Body of pancreas (tissue), 4 donors: ENCODE results near the gene LRRC73. TPM values are rescaled to one million over a fixed set of nuclear protein-coding genes. Genes with fewer than 3 reads are reported as not detected.
"Not testable (repeated sequence)": the region's sequence is repeated elsewhere in the genome, so short reads cannot be mapped to it uniquely, and the experiment has no call there.

Source experiments
- ATAC-seq: fragments of 150-250 bp; one replicate; pipeline ENCODE4 v1.9.1; 2016
- DNase-seq, 4 donors: peaks; one replicate each; pipeline ENCODE4 v3.0.0-alpha.2; 2019
- H3K27ac ChIP-seq, 4 donors: fragments of 200-600 bp; sonication (generic); 1 replicate in 3 of 4; 2 replicates in 1 of 4; pipeline versions ENCODE4 v1.5.1 to v1.6.1; 2016 to 2019; ENCODE audit warnings: mild to moderate bottlenecking in 1 of 4, mixed read lengths in 1 of 4, moderate library complexity in 1 of 4
- H3K27me3 ChIP-seq, 2 donors: fragments of 200-600 bp; sonication (generic); one replicate each; pipeline ENCODE4 v1.6.0; 2016; ENCODE audit warnings: mild to moderate bottlenecking in 1 of 2
- H3K36me3 ChIP-seq, 2 donors: fragments of 200-600 bp; sonication (generic); replicated peaks in 1 of 2; 2 replicates each; pipeline ENCODE4 v1.5.1; 2016; ENCODE audit warnings: low read depth in 2 of 2; ENCODE audit not compliant: insufficient read depth in 1 of 2
- H3K4me1 ChIP-seq: fragments of 200-600 bp; sonication (generic); one replicate; pipeline ENCODE4 v1.6.0; 2016
- H3K4me3 ChIP-seq, 2 donors: fragments of 200-600 bp; sonication (generic); 1 replicate in 1 of 2; 2 replicates in 1 of 2; pipeline ENCODE4 v1.5.1; 2016 to 2019
- H3K9me3 ChIP-seq, 3 donors: fragments of 200-600 bp; sonication (generic); 1 replicate in 2 of 3; 2 replicates in 1 of 3; pipeline ENCODE4 v1.5.1; 2016
- POLR2A ChIP-seq, 3 donors: fragments of 450-650 bp; IDR thresholded peaks; one replicate each; pipeline ENCODE4 v1.6.1; 2016; ENCODE audit warnings: antibody characterized with exemption in 3 of 3, mild to moderate bottlenecking in 2 of 3
- WGBS, 2 donors: methylation state at CpG; one replicate each; pipeline ENCODE4 v1.1.5; 2017; 5-methylcytosine and 5-hydroxymethylcytosine counted together
- intact Hi-C: fragments of 100-400 bp; cut with DNase I; formaldehyde crosslinking; loops from one replicate; pipeline ENCODE4 v1.15.1; 2023
- total RNA-seq, 2 donors: library from RNA; depleted of rRNA; stranded (reverse); fragments of >200 nt; gene quantifications; one replicate each; pipeline ENCODE4 v1.1.0, GENCODE V29; 2016
- TF ChIP-seq, protein P1 (sequence below), 7 experiments: fragments of 450-650 bp in 4 of 7; fragments of 200-600 bp in 3 of 7; sonication (generic) in 3 of 7; IDR thresholded peaks; one replicate each; pipeline ENCODE4 v1.5.1; 2016 to 2019; ENCODE audit warnings: antibody characterized with exemption in 7 of 7

LRRC73 gene
- total RNA-seq, 2 donors from 2014 or later: not detected

- WGBS, 2 donors: 63 to 75% methylated on average over 8 of the region's 8 CpGs
- H3K27ac ChIP-seq: no peak overlapping the region
- TF ChIP-seq, protein P1, sequence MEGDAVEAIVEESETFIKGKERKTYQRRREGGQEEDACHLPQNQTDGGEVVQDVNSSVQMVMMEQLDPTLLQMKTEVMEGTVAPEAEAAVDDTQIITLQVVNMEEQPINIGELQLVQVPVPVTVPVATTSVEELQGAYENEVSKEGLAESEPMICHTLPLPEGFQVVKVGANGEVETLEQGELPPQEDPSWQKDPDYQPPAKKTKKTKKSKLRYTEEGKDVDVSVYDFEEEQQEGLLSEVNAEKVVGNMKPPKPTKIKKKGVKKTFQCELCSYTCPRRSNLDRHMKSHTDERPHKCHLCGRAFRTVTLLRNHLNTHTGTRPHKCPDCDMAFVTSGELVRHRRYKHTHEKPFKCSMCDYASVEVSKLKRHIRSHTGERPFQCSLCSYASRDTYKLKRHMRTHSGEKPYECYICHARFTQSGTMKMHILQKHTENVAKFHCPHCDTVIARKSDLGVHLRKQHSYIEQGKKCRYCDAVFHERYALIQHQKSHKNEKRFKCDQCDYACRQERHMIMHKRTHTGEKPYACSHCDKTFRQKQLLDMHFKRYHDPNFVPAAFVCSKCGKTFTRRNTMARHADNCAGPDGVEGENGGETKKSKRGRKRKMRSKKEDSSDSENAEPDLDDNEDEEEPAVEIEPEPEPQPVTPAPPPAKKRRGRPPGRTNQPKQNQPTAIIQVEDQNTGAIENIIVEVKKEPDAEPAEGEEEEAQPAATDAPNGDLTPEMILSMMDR (IDR thresholded peaks at IDR 0.05): no peak
- no peak for TF ChIP-seq POLR2A (IDR thresholded peaks at IDR 0.05)
- DNase-seq: no peak
- no peaks in the 10 kb centered on the region for H3K4me1 ChIP-seq
- H3K4me3 ChIP-seq: no peak overlapping the region
- intact Hi-C loops: no loop called here
- H3K9me3 ChIP-seq: no peaks in the 10 kb centered on the region
- no peak for ATAC-seq
- H3K36me3 ChIP-seq: no peaks in the 10 kb centered on the region
- no peaks in the 10 kb centered on the region for H3K27me3 ChIP-seq
These were observed 45.8 kb downstream of the LRRC73 start for GRCh38 chr6:43464337-43464736.

DNA sequence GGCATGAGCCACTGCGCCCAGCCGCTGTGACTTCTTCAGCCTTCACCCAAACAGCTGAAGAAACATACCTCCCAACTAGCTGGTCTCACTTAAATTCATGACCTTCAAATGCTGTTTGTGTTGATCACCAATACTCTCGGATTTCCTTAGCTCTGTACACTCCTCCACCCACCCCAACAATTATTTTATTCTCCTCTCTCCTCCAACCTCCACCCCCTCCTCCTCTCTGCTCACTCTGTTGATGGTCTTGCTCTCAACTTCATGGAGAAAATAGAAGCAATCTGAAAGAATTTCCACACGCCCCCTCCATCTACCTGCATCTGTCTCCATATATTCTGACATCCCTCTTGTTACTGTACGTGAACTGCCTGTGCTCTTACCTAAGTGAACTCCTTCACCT, 48.2 kb downstream of the LRRC73 start:
- Histone ChIP-seq H3K27me3 (no peaks in the 10 kb centered on the region), H3K4me1 (no peaks in the 10 kb centered on the region), H3K27ac (no peak overlapping the region), H3K4me3 (no peak overlapping the region), H3K9me3 (no peaks in the 10 kb centered on the region), H3K36me3 (no peaks in the 10 kb centered on the region)
- ATAC-seq (no peak), DNase-seq (no peak)
- intact Hi-C loops: no loop called here
- no peak for TF ChIP-seq POLR2A (IDR thresholded peaks at IDR 0.05)
- TF ChIP-seq, protein P1 (IDR thresholded peaks at IDR 0.05): no peak
- WGBS, 2 donors: 38 to 43% methylated on average over 5 of the region's 5 CpGs

DNA sequence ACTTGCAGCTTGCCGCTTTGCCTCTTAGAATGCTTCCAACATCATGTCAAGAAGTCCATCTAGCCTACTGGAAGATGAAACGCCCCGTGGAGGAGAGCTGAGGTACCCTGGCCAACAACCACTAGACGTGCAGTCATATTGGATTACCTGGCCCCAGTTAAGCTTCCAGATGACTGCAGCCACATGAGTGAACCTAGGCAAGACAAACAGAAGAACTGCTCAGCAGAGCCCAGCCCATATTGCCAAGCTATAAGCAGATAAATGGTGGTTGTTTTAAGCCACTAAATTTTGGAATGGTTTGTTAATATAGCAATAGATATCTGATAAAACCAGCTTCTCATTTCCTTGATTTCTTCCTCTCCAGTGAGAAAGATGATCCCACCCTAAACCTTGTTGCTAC, 50.1 kb downstream of the LRRC73 start:
- no peak overlapping the region for H3K4me3 ChIP-seq
- WGBS, 2 donors: 64 to 68% methylated on average over 4 of the region's 4 CpGs
- DNase-seq (no peak), ATAC-seq (no peak)
- peaks cover 0 to 5% of the 10 kb centered on the region in 2 donors for H3K27me3 ChIP-seq
- no peak overlapping the region for H3K27ac ChIP-seq
- H3K4me1 ChIP-seq: peaks cover 10% of the 10 kb centered on the region
- H3K36me3 ChIP-seq: no peaks in the 10 kb centered on the region
- H3K9me3 ChIP-seq: no peaks in the 10 kb centered on the region
- TF ChIP-seq, protein P1 (IDR thresholded peaks at IDR 0.05): no peak
- TF ChIP-seq POLR2A (IDR thresholded peaks at IDR 0.05): no peak
- intact Hi-C loops: no loop called here

DNA sequence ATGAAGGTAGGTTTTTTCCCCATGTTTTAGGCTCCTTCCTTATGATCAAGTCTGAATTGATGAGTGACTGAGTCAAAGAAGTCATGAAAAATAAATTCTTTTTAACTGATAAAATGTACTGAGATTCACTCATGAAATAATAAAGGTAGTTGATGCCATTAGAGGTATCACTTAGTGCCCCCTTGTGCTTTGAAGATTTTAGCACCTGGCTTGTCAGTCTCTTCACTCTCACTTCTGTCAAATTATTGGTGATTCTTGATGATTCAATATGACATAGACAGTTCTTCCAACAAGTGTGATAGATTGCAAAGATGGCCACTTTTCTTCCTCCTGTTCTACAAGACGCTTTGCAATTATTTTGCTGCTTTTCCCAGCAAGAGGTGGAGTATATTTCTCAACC, 50.6 kb downstream of the LRRC73 start:
- TF ChIP-seq, protein P1 (IDR thresholded peaks at IDR 0.05): no peak
- TF ChIP-seq POLR2A (IDR thresholded peaks at IDR 0.05): no peak
- DNase-seq (no peak), ATAC-seq (no peak)
- H3K27ac ChIP-seq: no peak overlapping the region
- peaks cover 0 to 5% of the 10 kb centered on the region in 2 donors for H3K27me3 ChIP-seq
- H3K4me3 ChIP-seq: no peak overlapping the region
- H3K9me3 ChIP-seq: no peaks in the 10 kb centered on the region
- no peaks in the 10 kb centered on the region for H3K36me3 ChIP-seq
- WGBS, 2 donors: 68 to 75% methylated on average over 1 of the region's 1 CpG
- peaks cover 15% of the 10 kb centered on the region for H3K4me1 ChIP-seq
- intact Hi-C loops: no loop called here

DNA sequence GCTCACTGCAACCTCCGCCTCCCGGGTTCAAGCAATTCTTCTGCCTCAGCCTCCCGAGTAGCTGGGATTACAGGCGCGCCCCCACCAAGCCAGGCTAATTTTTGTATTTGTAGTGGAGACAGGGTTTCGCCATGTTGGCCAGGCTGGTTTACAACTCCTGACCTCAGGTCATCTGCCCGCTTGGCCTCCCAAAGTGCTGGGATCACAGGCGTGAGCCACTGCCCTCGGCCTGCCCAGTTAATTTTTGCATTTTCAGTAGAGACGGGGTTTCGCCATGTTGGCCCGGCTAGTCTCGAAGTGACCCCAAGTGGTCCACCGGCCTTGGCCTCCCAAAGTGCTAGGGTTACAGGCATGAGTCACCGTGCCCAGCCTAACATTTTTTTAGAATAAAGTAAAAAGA, 52.0 kb downstream of the LRRC73 start:
- peaks cover 18% of the 10 kb centered on the region for H3K4me1 ChIP-seq
- H3K27ac ChIP-seq, H3K36me3 ChIP-seq, H3K9me3 ChIP-seq, DNase-seq, ATAC-seq, intact Hi-C loops, H3K4me3 ChIP-seq, H3K27me3 ChIP-seq: not testable (repeated sequence)
- WGBS, 2 donors: 86 to 90% methylated on average over 15 of the region's 15 CpGs
